EH (cell line): ENCODE measurements around the gene GJB6.
A peak's percentile ranks its signal among the peaks of the same experiment; 100 is the strongest.

Experiments
- DNase-seq: peaks from one replicate; pipeline ENCODE4 v3.0.0-alpha.2; 2015; ENCODE audit warnings: low read depth

The GJB6 gene

DNA sequence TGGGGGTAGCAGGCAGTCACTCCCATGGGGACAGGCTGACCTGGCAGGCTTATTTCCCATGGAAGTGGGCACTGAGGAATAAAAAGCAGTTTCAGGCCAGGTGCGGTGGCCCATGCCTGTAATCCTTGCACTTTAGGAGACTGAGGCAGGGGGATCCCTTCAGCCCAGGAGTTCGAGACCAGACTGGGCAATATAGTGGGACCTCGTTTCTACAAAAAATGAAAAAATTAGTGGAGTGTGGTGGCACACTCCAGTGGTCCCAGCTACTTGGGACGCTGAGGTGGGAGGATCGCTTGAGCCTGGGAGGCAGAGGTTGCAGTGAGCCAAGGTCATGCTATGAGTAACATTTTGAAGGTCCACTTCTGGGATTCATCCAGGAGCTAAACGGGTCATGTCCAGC lies 45.3 kb downstream of the GJB6 start:
- no peak for DNase-seq

DNA sequence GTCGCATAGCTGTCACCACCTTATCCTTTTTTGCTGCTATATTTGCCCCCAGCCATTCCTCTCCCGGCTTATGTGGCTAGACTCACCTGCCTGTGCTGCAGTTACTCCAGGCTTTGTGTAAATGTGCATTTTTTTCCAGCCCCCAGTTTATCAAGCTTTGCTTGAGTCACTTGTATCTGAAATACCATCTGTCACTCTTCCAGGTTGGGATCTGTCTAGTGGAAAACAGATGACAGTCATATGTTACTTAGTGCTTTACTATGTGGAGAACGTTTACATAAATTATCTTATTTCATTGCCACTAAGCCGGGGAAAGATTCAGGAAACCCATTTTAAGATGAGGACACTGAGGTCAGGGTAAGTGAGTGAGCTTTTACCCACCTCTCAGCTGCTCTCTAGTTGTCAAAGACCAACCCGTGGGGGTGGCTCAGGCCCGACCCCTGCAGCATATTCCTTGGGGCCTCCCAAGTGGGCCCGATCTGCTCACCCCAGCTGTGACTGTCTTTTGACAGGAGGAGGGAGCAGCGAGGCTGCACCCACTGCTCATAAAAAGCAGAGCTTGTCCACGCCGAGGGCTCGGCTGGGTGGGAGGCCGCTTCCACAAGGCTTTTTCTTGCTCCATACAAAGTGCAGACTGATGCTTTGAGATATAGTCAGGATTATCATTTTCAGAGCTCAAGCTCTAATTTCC lies 46.6 kb downstream of the GJB6 start:
- DNase-seq: no peak

DNA sequence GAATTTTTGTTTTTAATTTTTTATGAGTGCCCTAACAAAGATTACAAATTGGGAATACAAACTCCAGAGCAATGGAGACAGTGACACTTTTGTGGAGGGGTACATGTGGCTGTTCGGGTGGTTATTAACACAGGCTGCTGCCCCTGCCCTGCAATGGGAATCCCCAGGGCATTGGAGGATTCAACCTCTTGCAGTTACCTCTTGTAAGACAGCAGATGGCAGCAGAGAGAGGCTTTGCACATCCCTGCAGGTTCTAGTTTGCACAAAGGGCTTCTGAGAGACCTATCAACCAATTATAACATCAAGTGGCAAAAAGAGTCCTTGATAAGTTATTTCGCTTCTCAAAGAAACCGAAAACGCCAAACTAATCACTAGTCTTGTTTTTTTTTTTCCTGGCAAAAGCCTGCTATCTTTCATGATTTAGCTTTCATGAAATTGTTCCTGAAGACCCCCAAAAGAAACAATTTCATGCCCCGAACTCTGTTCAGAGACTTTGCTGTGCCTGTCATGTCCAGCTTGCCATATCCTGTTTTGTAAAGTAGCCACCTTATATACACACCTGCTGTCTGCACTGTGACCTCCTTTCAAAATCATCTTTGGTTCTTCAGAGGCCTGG lies 49.8 kb downstream of the GJB6 start:
- DNase-seq: peak; percentile 74

DNA sequence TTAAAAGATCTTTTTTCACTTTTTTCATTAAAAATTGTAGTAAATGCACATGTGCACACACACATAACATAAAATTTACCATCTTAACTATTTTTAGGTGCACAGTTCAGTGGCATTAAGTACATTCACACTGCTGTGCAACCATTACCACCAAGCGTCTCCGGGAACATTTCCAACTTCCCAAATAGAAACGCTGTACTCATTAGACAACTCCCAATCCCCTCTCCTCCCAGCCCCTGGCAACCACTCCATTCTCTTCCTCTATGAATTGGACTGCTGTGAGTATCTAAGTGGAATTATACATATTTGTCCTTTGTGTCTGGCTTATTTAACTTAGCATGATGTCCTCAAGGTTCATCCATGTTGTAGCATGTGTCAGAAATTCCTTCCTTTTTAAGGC lies 50.9 kb downstream of the GJB6 start:
- DNase-seq: no peak

DNA sequence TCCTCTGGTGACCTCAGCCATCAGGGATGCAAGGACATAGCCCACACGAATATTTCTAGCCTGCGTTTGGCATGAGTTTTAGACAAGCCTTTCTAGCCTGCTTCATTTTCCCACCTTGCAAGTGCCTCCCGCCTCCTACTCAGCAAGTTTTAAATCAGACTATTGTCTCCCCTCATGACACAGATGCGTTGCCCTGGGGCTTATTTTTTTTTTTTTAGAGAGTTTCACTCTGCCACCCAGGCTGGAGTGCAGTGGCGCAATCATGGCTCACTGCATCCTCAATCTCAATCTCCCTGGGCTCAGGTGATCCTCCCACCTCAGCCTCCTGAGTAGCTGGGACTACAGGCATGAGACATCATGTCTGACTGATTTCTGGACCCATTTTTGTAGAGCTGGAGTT lies 54.0 kb downstream of the GJB6 start:
- no peak for DNase-seq

DNA sequence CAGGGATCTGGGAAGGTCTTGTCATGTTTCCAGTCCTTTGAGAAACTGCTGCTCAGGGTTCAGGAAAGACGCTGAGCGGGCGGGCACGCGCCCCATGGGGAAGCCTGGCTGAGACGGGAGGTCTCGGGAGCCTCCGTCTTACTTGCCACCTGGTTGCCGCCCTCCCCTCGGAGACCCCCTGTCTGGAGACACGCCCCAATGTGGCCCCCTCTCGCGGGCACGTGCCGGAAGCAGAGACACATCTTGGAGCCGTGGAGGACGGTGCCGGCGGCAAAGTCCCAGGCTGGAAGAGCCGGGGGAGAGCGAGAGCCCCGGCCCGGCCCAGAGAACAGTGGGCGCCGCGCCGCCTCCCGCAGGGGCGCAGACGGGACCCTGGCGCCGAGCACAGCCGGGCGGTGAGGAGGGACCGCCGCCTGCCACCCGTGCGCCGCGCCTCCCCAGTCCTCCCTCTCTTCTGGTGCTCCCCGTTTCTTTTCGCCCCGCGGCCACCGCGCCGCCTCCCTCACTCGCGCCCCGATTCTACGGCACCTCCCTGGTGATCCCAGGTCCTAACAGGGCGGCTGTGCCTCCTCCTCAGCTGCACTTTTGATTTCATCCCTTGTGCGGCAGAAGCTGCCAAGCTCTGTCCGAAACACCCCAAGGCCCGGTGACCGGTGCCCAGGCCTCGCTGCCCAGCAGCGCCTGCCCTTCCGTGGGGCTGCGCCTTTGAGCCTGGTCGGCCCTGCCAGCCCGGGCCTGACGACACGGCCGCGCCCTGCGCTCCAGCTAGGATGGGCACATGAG lies 54.9 kb downstream of the GJB6 start:
- DNase-seq: no peak

DNA sequence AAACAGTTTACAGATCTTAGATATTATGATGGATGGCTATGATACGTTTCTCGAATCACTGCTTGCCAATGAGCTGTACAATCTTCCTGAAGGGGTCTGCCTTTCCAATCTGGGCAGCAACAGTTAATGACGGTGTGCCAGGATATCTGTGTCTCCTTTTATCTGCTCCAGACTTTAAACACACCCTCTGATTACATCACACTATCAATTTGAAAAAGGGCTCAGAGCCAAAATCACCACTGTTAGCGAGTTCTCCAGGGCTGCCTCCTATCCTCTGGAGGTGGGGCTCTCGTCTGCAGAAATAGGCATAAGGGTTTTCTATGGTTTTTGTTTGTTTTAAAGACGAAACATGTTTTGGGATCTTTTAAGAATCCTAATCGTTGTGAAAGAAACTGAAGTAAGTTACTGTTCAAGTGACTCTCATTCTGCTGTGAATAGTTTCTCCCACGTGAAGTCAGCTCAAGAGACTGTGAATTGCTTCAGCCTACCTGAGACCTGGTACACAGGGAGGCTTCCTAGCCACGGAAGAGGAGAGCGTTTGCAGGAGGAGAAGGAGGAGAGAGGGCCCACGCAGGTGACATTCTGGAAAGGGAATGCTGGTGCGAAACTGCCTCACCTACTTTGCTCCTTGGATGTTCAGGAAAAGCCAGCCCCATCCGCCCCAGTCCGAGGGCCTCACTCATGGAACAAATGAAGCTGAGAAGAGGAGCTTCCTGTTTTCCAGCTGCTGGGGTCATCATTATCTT lies 56.0 kb downstream of the GJB6 start:
- no peak for DNase-seq

DNA sequence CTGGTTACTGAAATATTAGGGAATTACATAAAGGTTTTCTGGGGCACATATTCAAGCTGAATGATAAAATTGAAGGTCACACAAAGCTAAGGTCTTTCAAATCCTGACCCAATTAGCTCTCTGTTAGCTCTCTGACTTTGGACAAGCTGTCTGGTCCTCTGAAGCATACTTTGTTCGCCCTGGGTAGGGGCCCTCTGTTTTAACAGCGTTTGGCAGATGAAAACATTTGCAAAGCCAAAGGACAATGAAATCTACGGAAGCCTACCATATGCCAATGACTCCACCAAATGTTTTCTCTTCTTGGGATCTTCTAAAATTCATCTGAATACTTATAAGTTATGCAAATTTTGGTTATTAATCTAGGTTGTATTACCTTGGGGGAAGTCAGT lies 56.7 kb downstream of the GJB6 start:
- no peak for DNase-seq

DNA sequence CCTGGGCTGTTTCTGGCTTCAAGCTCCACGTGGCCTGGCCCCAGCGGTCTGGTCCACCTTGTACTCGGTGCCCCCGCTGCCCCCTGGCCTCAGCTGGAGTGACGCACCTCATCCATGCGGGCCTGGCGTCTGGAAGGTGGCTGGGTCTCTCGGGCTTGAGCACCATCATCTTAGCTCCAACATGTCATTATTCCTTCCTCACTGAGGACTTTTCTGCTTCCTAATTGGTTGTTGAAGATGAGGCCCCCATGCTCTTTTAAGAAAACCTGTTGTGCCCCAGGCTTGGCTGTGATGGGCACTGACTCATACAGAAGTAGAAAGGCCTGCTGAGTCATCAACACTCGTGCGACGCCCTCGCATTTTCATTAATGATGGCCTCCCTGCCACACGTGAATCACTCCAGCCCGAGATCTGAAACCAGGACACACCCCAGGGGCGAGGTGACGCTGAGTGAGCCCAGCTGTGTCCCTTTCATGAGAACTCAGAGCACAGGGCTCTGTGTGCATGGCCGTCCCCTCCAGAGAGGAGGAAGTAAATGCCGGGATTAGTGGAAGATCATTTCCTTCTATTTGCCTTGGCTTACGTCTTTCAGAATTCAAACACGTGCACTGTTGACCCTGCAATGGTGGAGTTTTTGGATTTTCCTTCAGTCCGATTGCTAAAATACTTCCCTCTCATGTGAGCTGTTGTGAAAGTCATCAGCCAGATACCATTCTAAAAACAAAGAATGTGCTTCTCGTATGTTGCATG lies 57.3 kb downstream of the GJB6 start:
- DNase-seq: peak; percentile 90

DNA sequence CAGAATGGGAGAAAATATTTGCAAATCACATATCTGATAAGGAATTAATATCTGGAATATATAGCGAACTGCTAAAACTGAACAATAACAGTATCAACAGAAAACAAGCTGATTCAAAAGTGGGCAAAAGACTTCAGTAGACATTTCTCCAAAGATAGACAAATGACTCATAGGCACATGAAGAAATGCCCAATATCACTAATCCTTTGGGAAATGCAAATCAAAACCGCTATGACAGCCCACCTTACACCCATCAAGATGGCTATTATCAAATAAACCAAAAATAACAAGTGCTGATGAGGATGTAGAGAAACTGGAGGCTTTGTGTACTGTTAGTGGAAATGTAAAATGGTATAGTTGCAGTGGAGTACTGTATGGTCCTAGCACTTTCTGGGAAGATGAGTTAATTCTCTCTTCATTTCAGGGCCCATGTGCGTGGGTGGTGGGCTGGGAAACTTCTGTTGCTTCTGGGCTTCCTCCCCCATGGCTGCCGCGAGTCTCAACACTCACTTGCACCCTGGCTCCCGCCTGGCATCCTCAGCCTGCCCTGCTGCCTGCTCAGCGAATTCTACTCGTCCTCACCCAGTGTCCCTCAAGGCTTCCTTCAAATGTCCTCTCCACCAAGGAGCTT lies 58.9 kb downstream of the GJB6 start:
- DNase-seq: no peak
